ENCODE measurements around the gene IGIP. TPM values are rescaled to one million over a fixed set of nuclear protein-coding genes. Genes with fewer than 3 reads are reported as not detected.

The IGIP gene
- total RNA-seq, 5 donors from 2014 or later (not counting 1 experiment from before 2014, with no cell fraction given), result 4.7 to 11.3 (median 9.7) TPM

DNA sequence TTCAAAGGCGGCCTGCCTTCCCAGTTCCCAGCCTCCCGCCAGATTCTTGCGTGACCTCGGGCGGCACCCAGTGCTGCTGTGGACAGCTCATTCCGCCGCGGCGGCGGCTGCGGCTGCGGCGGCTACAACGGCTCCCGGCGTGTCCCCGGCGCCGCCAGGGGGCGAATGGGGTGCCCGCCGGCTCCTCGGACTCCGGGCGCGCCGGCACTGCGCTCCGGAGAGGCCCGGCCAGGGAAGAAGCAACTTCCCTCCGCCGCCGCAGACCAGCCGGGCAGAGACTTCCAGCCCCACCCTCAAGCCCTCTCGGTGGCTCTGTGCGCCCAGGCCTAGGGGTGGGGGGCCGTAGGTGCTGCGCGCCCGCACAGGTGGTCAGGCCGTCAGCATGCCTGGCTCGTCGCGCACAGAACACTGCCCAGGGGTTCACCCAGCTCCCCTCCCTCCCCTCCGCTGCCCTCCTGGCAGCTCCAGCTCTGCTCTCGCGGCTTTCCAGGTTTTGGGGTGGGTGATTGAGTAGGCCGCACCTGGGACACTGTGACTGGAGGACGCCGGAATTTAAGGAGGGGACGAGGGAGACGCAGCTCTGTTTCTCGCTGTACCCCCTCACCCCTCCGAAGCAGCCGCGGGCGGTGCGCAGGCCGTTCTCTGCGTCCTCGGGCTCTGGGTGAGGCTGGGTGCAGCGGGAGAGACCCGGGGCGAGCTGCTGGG is 20.2 kb downstream of the IGIP start:
- CTCF ChIA-PET, result interaction anchor here (0.6 to 5.4 kb wide), 16 partner anchors 14 to 1742 kb away, joined by 3 to 42 read pairs (median 5); no protein-coding TSS in a partner anchor
- Histone ChIP-seq H3K9me3 (no peaks in the 10 kb centered on the region), H3K36me3 (ENCODE audit: control insufficient read depth in 2 of 2, extremely low read depth in 1 of 2, insufficient read depth in 1 of 2, low read length in 1 of 2) (no peaks in the 10 kb centered on the region), H3K4me3 (ENCODE audit: control insufficient read depth in 1 of 2, extremely low read depth in 1 of 2, low read length in 1 of 2) (peak overlapping the region; percentile 1 to 15), H3K27ac (ENCODE audit: low read length) (no peak overlapping the region), H3K4me1 (ENCODE audit: control insufficient read depth in 1 of 2, extremely low read depth in 1 of 2, insufficient read depth in 2 of 2, low read length in 2 of 2) (peaks cover 0 to 25% of the 10 kb centered on the region in 2 experiments), H3K27me3 (replicated peaks in 1 of 2; ENCODE audit: control insufficient read depth in 2 of 2, extremely low read depth in 1 of 2, insufficient read depth in 2 of 2, low read length in 1 of 2) (peaks cover 9 to 31% of the 10 kb centered on the region in 2 experiments)
- Mint-ChIP-seq H3K27ac (no peak overlapping the region), H3K4me3 (peak overlapping the region; percentile 38 to 62 (median 61)), H3K4me1 (peaks cover 25 to 35% (median 33%) of the 10 kb centered on the region in 3 donors), H3K36me3 (no peaks in the 10 kb centered on the region), H3K27me3 (peaks cover 8 to 20% of the 10 kb centered on the region in 2 donors), H3K9me3 (no peaks in the 10 kb centered on the region)
- ATAC-seq (replicated peaks in 1 of 4) (peak; percentile 70 to 82 (median 78)), DNase-seq (peak in 32 of 35 experiments; percentile 9 to 73 (median 32))
- WGBS (ENCODE audit: insufficient coverage), result 8% methylated on average over 36 of the region's 64 CpGs
- POLR2A ChIA-PET, result no interaction called here

DNA sequence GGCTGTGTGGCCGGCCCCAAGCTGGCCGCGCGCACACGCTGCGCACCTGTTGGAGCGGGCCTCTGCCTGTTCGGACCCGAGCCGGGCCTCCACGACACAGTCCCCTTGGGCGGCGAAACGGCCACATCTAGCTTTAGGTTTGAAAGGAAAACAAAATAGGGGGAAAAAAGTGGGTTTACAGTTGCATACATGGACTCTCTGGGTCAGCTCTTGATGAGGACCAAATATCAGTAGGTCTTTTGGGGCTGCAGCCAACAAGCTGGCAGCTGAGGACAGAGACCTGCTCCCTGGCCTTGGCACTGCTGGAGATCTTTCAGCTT is 20.7 kb downstream of the IGIP start:
- ChIA-PET CTCF (interaction anchor here (0.6 to 5.4 kb wide), 11 partner anchors 14 to 1742 kb away, joined by 3 to 42 read pairs (median 5); no protein-coding TSS in a partner anchor), POLR2A (interaction anchor here in 1 of 2 donors (0.6 kb wide), 1 partner anchor 66 kb away, joined by 3 read pairs; no protein-coding TSS in a partner anchor)
- Histone ChIP-seq H3K36me3 (ENCODE audit: control insufficient read depth in 2 of 2, extremely low read depth in 1 of 2, insufficient read depth in 1 of 2, low read length in 1 of 2) (no peaks in the 10 kb centered on the region), H3K4me1 (ENCODE audit: control insufficient read depth in 1 of 2, extremely low read depth in 1 of 2, insufficient read depth in 2 of 2, low read length in 2 of 2) (peaks cover 0 to 25% of the 10 kb centered on the region in 2 experiments), H3K27me3 (replicated peaks in 1 of 2; ENCODE audit: control insufficient read depth in 2 of 2, extremely low read depth in 1 of 2, insufficient read depth in 2 of 2, low read length in 1 of 2) (peaks cover 9 to 31% of the 10 kb centered on the region in 2 experiments), H3K4me3 (ENCODE audit: control insufficient read depth in 1 of 2, extremely low read depth in 1 of 2, low read length in 1 of 2) (no peak overlapping the region), H3K27ac (ENCODE audit: low read length) (no peak overlapping the region), H3K9me3 (no peaks in the 10 kb centered on the region)
- Mint-ChIP-seq H3K9me3 (no peaks in the 10 kb centered on the region), H3K4me1 (peaks cover 25 to 35% (median 33%) of the 10 kb centered on the region in 3 donors), H3K27ac (no peak overlapping the region), H3K36me3 (no peaks in the 10 kb centered on the region), H3K4me3 (peak overlapping the region in 1 of 3 donors; percentile 61), H3K27me3 (peaks cover 8 to 20% of the 10 kb centered on the region in 2 donors)
- 56% methylated on average over 14 of the region's 14 CpGs for WGBS (ENCODE audit: insufficient coverage)
- no peak for DNase-seq
- ATAC-seq (replicated peaks in 1 of 4), result no peak

DNA sequence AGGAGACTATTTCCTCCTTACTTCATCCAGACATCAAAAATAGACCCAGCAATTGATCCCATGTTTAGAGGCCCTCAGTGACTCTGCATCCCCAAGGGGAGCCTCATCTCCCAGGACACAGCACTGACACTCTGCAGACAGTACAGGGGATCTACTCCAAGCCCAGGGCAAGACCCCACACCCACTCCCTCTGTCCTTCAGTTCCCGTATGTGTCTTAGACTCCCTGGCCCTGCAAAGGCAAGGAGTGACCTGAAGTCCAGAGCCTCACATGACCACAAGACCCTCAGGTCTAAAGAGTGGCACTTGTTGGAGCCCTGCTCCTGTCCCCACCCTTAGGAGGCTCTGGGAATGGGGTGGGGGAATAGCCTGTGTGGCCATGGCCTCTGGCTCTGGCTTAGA is 21.7 kb downstream of the IGIP start:
- H3K27ac Mint-ChIP-seq, result no peak overlapping the region
- ChIA-PET POLR2A (no interaction called here), CTCF (interaction anchor here in 1 of 2 donors (1.2 kb wide), 1 partner anchor 72 kb away, joined by 3 read pairs; no protein-coding TSS in a partner anchor)
- Histone ChIP-seq H3K27ac (ENCODE audit: low read length) (no peak overlapping the region), H3K36me3 (ENCODE audit: control insufficient read depth in 2 of 2, extremely low read depth in 1 of 2, insufficient read depth in 1 of 2, low read length in 1 of 2) (no peaks in the 10 kb centered on the region), H3K9me3 (no peaks in the 10 kb centered on the region), H3K27me3 (replicated peaks in 1 of 2; ENCODE audit: control insufficient read depth in 2 of 2, extremely low read depth in 1 of 2, insufficient read depth in 2 of 2, low read length in 1 of 2) (peaks cover 9 to 31% of the 10 kb centered on the region in 2 experiments), H3K4me1 (ENCODE audit: control insufficient read depth in 1 of 2, extremely low read depth in 1 of 2, insufficient read depth in 2 of 2, low read length in 2 of 2) (peaks cover 0 to 25% of the 10 kb centered on the region in 2 experiments), H3K4me3 (ENCODE audit: control insufficient read depth in 1 of 2, extremely low read depth in 1 of 2, low read length in 1 of 2) (no peak overlapping the region)
- no peaks in the 10 kb centered on the region for H3K36me3 Mint-ChIP-seq
- ATAC-seq (replicated peaks in 1 of 4) (no peak), DNase-seq (no peak)
- peak overlapping the region in 1 of 3 donors; percentile 15 for H3K4me3 Mint-ChIP-seq
- WGBS (ENCODE audit: insufficient coverage), result 100% methylated on average over 1 of the region's 1 CpG
- H3K4me1 Mint-ChIP-seq, result peaks cover 25 to 36% (median 35%) of the 10 kb centered on the region in 3 donors
- H3K27me3 Mint-ChIP-seq, result peaks cover 8 to 20% of the 10 kb centered on the region in 2 donors
- no peaks in the 10 kb centered on the region for H3K9me3 Mint-ChIP-seq

DNA sequence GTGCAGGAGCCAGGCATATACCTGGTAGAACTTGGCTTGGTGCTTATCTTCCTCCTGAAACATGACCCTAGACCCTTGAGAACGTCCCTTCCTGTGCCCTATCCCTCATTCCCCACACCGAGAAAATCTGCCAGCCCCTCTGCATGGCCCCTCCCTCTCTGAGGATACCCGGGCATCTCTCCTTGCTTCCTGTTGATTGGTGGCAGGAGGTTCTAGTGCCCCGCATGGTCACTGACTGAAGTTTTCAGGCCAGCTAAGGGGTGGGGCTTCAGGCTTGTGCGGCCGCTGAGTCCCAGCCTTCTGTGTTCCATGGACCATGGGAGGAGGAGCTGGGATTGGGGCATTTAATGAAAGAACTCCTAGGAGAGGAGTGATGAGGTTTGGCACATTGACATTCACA is 22.8 kb downstream of the IGIP start:
- Mint-ChIP-seq H3K4me3 (no peak overlapping the region), H3K36me3 (no peaks in the 10 kb centered on the region), H3K27me3 (peaks cover 8 to 20% of the 10 kb centered on the region in 2 donors), H3K27ac (no peak overlapping the region), H3K9me3 (no peaks in the 10 kb centered on the region), H3K4me1 (peaks cover 25 to 33% (median 32%) of the 10 kb centered on the region in 3 donors)
- Histone ChIP-seq H3K36me3 (ENCODE audit: control insufficient read depth in 2 of 2, extremely low read depth in 1 of 2, insufficient read depth in 1 of 2, low read length in 1 of 2) (no peaks in the 10 kb centered on the region), H3K4me3 (ENCODE audit: control insufficient read depth in 1 of 2, extremely low read depth in 1 of 2, low read length in 1 of 2) (no peak overlapping the region), H3K27me3 (replicated peaks in 1 of 2; ENCODE audit: control insufficient read depth in 2 of 2, extremely low read depth in 1 of 2, insufficient read depth in 2 of 2, low read length in 1 of 2) (peaks cover 9 to 31% of the 10 kb centered on the region in 2 experiments), H3K27ac (ENCODE audit: low read length) (no peak overlapping the region), H3K4me1 (ENCODE audit: control insufficient read depth in 1 of 2, extremely low read depth in 1 of 2, insufficient read depth in 2 of 2, low read length in 2 of 2) (peaks cover 0 to 25% of the 10 kb centered on the region in 2 experiments), H3K9me3 (no peaks in the 10 kb centered on the region)
- ChIA-PET POLR2A (no interaction called here), CTCF (interaction anchor here in 1 of 2 donors (1.2 kb wide), 1 partner anchor 73 kb away, joined by 3 read pairs; no protein-coding TSS in a partner anchor)
- DNase-seq (no peak), ATAC-seq (replicated peaks in 1 of 4) (no peak)
- WGBS (ENCODE audit: insufficient coverage), result no CpG with 5 or more reads among the region's 6 CpGs

GRCh38 chr5:140150201-140150600 is 24.5 kb downstream of the IGIP start:
- WGBS (ENCODE audit: insufficient coverage), result no CpG with 5 or more reads among the region's 2 CpGs
- H3K4me1 Mint-ChIP-seq, result peaks cover 12 to 19% (median 15%) of the 10 kb centered on the region in 3 donors
- Histone ChIP-seq H3K4me1 (ENCODE audit: control insufficient read depth in 1 of 2, extremely low read depth in 1 of 2, insufficient read depth in 2 of 2, low read length in 2 of 2) (peaks cover 0 to 15% of the 10 kb centered on the region in 2 experiments), H3K36me3 (ENCODE audit: control insufficient read depth in 2 of 2, extremely low read depth in 1 of 2, insufficient read depth in 1 of 2, low read length in 1 of 2) (no peaks in the 10 kb centered on the region), H3K27ac (ENCODE audit: low read length) (no peak overlapping the region), H3K9me3 (no peaks in the 10 kb centered on the region), H3K27me3 (replicated peaks in 1 of 2; ENCODE audit: control insufficient read depth in 2 of 2, extremely low read depth in 1 of 2, insufficient read depth in 2 of 2, low read length in 1 of 2) (peaks cover 9 to 23% of the 10 kb centered on the region in 2 experiments), H3K4me3 (ENCODE audit: control insufficient read depth in 1 of 2, extremely low read depth in 1 of 2, low read length in 1 of 2) (no peak overlapping the region)
- no peak overlapping the region for H3K4me3 Mint-ChIP-seq
- DNase-seq (no peak), ATAC-seq (replicated peaks in 1 of 4) (no peak)
- no peaks in the 10 kb centered on the region for H3K9me3 Mint-ChIP-seq
- no peak overlapping the region for H3K27ac Mint-ChIP-seq
- peaks cover 4 to 13% of the 10 kb centered on the region in 2 donors for H3K27me3 Mint-ChIP-seq
- CTCF ChIA-PET, result no interaction called here
- no peaks in the 10 kb centered on the region for H3K36me3 Mint-ChIP-seq
- POLR2A ChIA-PET, result no interaction called here

DNA sequence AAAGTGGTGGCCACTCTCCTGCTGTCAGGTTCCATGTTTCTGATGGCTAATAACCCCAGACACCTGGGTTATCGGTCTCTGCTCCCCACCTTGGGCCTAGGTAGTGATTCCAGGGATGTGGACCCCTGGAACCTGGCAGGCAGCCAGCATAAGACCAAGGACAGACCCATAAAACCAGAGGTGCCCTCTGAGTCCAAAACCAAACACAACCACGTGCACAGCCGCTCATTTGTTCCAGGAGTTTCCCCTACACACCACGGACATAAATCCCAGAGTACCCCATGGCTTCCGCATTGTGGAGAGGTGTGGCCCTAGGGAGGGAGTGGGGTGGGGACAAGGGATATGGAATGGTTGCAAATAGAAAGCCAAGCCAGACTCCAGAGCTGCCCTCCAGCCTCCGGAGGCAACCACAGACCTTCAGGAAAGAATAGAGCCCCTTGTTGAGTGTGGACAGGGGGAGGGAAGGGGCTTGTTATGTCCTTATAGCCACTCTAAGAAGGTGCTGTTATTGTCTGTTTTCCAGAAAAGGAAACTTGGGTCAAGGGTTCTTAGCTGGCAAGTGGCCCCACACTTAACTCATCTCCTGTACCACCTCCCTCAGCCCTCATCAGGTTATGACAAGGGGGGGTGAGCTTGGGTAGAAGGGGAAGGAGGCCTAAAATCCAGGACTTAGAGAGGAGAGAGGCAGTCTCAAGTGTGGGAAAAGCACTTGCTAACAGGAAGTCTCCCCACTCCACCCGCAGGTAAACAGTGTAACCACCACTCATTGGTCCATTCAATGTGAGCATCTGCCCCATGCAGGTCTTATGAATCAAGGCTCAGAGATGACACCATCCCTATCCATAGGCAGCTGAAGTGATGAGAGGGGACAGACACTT is 25.6 kb downstream of the IGIP start:
- no peak overlapping the region for H3K27ac ChIP-seq (ENCODE audit: low read length)
- H3K4me1 Mint-ChIP-seq, result peaks cover 7 to 11% (median 10%) of the 10 kb centered on the region in 3 donors
- H3K4me3 ChIP-seq (ENCODE audit: control insufficient read depth in 1 of 2, extremely low read depth in 1 of 2, low read length in 1 of 2), result no peak overlapping the region
- H3K4me3 Mint-ChIP-seq, result no peak overlapping the region
- no peak overlapping the region for H3K27ac Mint-ChIP-seq
- peaks cover 0 to 3% of the 10 kb centered on the region in 2 experiments for H3K4me1 ChIP-seq (ENCODE audit: control insufficient read depth in 1 of 2, extremely low read depth in 1 of 2, insufficient read depth in 2 of 2, low read length in 2 of 2)
- no peak for DNase-seq
- 71% methylated on average over 2 of the region's 7 CpGs for WGBS (ENCODE audit: insufficient coverage)
- H3K36me3 Mint-ChIP-seq, result no peaks in the 10 kb centered on the region
- CTCF ChIA-PET, result no interaction called here
- peaks cover 0 to 8% of the 10 kb centered on the region in 2 donors for H3K27me3 Mint-ChIP-seq
- POLR2A ChIA-PET, result interaction anchor here in 1 of 2 donors (0.5 kb wide), 1 partner anchor 36 kb away, joined by 4 read pairs; no protein-coding TSS in a partner anchor
- ATAC-seq (replicated peaks in 1 of 4), result no peak
- no peaks in the 10 kb centered on the region for H3K9me3 Mint-ChIP-seq
- no peaks in the 10 kb centered on the region for H3K36me3 ChIP-seq (ENCODE audit: control insufficient read depth in 2 of 2, extremely low read depth in 1 of 2, insufficient read depth in 1 of 2, low read length in 1 of 2)
- H3K9me3 ChIP-seq, result no peaks in the 10 kb centered on the region
- peaks cover 9 to 12% of the 10 kb centered on the region in 2 experiments for H3K27me3 ChIP-seq (replicated peaks in 1 of 2; ENCODE audit: control insufficient read depth in 2 of 2, extremely low read depth in 1 of 2, insufficient read depth in 2 of 2, low read length in 1 of 2)
